Neural cell (in vitro differentiated cells): Measurements from ENCODE around the gene DDN.

Experiments used
- CTCF ChIP-seq: fragments of 450-650 bp; IDR thresholded peaks from 2 replicates; pipeline ENCODE4 v1.5.1; 2014; ENCODE audit warnings: antibody characterized with exemption, mild to moderate bottlenecking, moderate library complexity; ENCODE audit not compliant: poor library complexity, severe bottlenecking
- MXI1 ChIP-seq: fragments of 450-650 bp; conservative IDR thresholded peaks from 2 replicates; pipeline ENCODE4 v1.6.1; 2014; ENCODE audit warnings: antibody characterized with exemption, mild to moderate bottlenecking; ENCODE audit not compliant: poor library complexity, severe bottlenecking
- POLR2AphosphoS5 ChIP-seq: IDR thresholded peaks from 2 replicates; pipeline ENCODE4 v1.6.1; 2012
- REST ChIP-seq: IDR thresholded peaks from 2 replicates; pipeline ENCODE4 v1.6.1; 2012; ENCODE audit warnings: borderline replicate concordance
- TAF1 ChIP-seq: IDR thresholded peaks from 2 replicates; pipeline ENCODE4 v1.6.1; 2012; ENCODE audit warnings: low read depth

- TF ChIP-seq CTCF (no peak), REST (no peak), MXI1 (no peak), POLR2AphosphoS5 (no peak), TAF1 (no peak)
Observed at GRCh38 chr12:49015196-49015595, 16.0 kb upstream of the DDN start.
